ENCODE results near the gene DNAH10. TPM values are rescaled to one million over a fixed set of nuclear protein-coding genes. Genes with fewer than 3 reads are reported as not detected.

The DNAH10 gene
- total RNA-seq, 1 donor from 2014 or later: 0.99 TPM

DNA sequence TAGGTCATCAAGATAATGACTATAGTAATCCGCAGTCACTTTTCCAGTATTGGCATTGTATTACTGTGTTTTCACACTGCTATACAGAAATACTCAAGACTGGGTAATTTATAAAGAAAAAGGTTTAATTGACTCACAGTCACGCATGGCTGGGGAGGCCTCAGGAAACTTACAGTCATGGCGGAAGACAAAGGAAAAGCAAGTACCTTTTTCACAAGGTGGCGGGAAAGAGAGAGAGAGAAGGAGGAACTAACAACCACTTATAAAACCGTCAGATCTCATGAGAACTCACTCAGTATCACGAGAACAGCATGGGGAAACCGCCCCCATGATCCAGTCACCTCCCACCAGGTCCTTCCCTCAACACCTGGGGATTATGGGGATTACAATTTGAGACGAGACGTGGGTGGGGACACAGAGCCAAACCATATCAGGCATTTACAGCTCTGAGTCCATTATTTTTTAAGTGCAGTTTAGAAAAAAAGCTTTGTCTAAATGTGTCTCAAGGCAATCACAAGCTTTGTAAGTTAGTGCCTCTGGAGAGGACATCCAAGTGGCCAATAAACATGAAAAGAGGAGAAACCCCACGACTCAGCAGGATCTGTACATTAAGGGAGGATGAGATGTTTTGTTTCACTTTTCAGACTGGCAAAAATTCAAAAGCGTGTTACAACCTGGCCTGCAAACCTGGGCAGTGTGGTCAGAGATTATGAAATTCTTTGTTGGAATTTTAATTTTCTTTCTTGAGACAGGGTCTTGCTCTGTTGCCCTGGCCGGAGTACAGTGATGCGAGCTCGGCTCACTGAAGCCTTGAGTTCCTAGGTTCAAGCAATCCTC is 82.0 kb downstream of the DNAH10 start:
- no peak for DNase-seq

GRCh38 chr12:123845881-123846280 is 83.8 kb downstream of the DNAH10 start:
- DNase-seq: no peak

DNA sequence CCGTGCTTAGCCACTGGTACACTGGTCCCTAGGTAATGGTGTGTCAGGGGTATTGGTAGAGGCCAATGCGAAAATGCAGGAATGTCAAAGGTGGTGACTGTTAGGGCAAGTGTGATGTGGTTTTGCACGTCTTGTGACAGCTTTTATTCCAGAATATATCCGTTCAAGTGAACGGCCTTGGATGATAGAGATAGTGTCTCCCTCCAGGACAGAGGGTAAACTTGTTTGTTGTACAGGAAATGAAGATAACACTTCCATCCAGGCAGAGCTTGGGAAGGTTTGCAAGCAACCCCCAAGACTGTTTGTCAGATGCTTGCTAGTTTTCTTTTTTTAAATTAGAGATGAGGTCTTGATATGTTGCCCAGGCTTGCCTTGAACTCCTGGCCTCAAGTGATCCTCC is 84.2 kb downstream of the DNAH10 start:
- DNase-seq: no peak

GRCh38 chr12:123847019-123847418 is 84.9 kb downstream of the DNAH10 start:
- DNase-seq: no peak

GRCh38 chr12:123847876-123848275 is 85.8 kb downstream of the DNAH10 start:
- DNase-seq: no peak

DNA sequence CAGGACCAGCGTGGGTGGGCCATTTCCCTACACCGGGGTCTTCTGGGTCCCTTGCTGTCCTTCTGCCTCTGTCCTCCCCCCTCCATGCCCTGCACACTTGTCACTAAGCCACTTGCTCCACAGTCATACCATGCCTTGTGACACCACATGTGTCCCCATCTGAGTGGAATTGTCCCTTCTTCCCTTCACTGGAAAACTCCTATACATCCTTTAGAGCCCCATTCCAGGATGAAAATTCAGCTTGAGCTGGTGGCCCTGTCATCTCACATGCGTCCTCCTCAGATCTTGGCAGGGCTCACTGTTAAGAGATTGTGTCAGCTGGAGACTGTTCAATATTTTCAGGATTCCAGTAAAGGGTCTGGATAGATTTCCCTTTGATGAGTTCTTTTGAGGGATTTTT is 87.4 kb downstream of the DNAH10 start:
- DNase-seq: no peak

GRCh38 chr12:123850246-123851134 is 88.4 kb downstream of the DNAH10 start:
- no peak for DNase-seq

GRCh38 chr12:123853396-123854070 is 91.4 kb downstream of the DNAH10 start:
- no peak for DNase-seq

DNA sequence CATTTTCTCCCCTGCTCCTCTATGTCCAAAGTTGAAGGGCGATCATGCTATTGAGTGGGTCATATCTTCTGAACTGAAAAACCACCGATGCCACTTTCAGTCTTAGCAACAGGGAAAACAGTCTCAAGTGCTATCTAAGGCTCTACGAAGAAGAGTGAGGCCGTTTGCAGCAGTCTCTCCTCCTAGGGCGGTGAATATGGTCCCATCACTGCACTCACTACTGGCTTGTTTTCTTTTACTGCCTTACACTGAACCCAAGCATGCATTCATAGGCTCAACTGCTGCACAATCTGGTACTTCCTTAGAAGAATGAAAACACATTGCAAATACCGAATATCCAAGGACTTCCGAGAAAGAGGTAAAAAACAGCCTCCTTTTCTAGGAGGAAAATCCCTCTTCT is 92.1 kb downstream of the DNAH10 start:
- no peak for DNase-seq

- DNase-seq: no peak
Measured at GRCh38 chr12:123854918-123855317, 92.8 kb downstream of the DNAH10 start.

DNA sequence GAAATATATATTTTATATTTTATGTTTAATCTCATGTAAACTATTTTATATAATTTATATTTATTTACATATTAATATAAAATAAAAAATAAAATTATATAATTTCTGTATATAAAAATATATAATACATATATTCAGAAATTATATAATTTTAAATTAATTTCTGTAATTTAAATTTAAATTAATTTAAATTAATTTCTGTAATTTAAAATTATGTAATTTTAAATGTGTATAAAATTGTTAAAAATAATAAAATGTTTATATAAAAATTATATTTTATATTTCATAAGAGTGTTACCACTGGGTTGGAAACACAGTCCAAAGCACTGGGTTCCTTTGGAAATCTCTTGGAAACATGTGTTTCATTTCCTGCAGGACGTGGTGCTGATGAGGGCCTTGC is 94.6 kb downstream of the DNAH10 start:
- no peak for DNase-seq

- no peak for DNase-seq
Measured at GRCh38 chr12:123858176-123858575, 96.1 kb downstream of the DNAH10 start.

GRCh38 chr12:123859035-123859434 is 96.9 kb downstream of the DNAH10 start:
- DNase-seq: no peak

DNA sequence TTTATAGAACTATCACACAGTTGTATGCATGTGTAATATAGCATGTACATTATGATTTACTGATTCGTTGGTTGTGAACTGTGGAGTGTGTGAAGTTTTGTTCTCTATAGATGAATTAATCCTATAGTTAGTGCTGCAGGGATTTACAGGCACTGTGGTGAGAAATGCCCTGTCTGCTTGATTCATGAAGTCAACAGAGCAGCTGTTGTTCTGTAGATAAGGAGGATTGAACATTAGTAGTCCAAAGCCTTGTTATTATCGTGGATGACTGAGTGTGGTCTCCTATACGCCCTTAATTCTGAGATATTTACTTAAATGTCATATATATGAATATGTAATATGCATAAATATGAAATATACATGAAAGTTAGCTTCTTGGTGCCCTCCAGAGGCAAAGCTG is 98.3 kb downstream of the DNAH10 start:
- DNase-seq: no peak

DNA sequence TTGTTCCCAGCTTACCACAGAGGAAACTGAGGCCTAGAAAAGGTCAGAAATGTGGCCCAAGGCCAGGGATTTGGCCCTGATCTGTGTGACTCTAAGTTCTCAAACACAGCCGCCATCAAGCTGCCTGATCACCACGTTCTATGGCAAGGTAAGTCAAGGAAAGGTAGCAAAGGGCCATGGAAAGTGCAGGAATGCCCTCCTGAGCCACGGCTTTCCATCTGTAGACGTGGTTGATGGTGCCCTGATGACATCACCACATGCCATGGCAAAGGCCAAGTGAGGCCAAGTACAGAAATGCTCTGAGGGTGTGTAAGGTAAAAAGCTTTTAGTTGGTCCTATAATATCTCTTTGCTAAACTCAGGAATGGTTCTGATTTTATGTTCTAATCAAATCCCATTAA is 99.3 kb downstream of the DNAH10 start:
- DNase-seq: no peak

DNA sequence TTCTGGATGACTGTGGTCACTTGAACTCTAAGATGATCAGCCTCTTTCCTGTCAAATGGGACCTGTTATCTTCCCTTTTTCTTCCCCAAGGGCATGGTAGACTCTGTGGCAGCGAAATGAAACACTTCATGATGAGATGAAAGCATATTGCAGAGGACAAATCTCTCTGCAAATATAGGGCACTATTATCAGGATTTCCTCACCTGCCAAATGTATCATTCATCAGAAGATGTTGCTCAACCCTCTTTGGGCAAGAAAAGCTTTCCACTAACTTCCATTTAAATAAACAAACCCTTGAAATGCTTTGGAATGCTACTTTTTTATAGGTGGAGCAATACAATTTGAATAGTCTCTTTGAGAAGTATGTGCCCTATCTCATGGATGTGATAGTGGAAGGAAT is 105.0 kb downstream of the DNAH10 start:
- DNase-seq: no peak

GRCh38 chr12:123868791-123869190 is 106.7 kb downstream of the DNAH10 start:
- no peak for DNase-seq

DNA sequence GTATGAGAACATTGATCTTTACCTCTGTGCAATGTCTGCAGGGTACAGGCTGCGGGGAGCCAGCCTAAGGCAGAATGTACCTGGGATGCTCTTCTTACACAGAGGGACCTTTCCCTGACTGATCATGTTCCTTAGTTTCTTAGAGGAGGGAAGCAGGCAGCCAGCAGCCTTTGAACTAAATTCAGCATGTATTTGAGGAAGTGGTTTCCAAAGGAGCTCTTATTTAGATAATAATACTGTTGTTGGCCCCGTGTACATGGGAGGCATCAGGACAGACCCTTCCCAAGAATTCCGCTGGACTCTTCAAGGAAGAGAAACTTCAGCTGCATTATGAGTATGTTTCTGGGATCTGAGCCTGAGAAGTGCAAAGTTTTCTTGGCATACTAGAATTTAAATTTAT is 111.7 kb downstream of the DNAH10 start:
- no peak for DNase-seq

- DNase-seq: no peak
Measured at GRCh38 chr12:123877968-123878367, 115.9 kb downstream of the DNAH10 start.

GRCh38 chr12:123879101-123879500 is 117.0 kb downstream of the DNAH10 start:
- DNase-seq: no peak

- no peak for DNase-seq
Measured at GRCh38 chr12:123879691-123880090, 117.6 kb downstream of the DNAH10 start.

DNA sequence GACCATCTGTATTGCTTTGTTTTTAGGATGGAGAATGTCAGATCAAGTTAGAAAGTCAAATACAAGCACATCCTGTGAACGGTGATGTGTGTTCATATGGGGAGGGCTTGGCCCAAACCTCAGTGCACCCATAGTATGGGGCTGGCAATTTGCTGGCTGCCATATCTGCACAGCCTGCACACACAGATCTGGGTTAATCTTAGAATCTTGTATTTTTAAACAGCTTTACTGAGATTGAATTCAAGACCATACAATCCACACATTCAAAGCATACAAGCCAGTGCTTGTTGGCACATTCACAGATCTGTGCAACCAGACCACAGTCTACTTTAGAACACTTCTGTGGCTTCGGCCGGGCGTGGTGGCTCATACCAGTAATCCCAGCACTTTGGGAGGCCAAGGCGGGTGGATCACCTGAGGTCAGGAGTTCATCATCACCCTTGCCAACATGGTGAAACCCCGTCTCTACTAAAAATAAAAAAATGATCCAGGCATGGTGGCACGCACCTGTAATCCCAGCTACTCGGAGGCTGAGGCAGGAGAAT is 120.1 kb downstream of the DNAH10 start:
- DNase-seq: no peak

- DNase-seq: no peak
Measured at GRCh38 chr12:123886258-123886657, 124.2 kb downstream of the DNAH10 start.
